Activated CD4-positive, alpha-beta T cell treated with anti-CD3 and anti-CD28 coated beads for 4 hours (primary cell): ENCODE results near the gene LINGO1.

Experiments used
- DNase-seq, 2 donors: peaks; one replicate each; pipeline ENCODE4 v3.0.0-alpha.2; 2020

The LINGO1 gene

GRCh38 chr15:77656294-77656693, 23.6 kb upstream of the LINGO1 start:
- DNase-seq: no peak

GRCh38 chr15:77654975-77655374, 22.3 kb upstream of the LINGO1 start:
- DNase-seq: no peak

DNA sequence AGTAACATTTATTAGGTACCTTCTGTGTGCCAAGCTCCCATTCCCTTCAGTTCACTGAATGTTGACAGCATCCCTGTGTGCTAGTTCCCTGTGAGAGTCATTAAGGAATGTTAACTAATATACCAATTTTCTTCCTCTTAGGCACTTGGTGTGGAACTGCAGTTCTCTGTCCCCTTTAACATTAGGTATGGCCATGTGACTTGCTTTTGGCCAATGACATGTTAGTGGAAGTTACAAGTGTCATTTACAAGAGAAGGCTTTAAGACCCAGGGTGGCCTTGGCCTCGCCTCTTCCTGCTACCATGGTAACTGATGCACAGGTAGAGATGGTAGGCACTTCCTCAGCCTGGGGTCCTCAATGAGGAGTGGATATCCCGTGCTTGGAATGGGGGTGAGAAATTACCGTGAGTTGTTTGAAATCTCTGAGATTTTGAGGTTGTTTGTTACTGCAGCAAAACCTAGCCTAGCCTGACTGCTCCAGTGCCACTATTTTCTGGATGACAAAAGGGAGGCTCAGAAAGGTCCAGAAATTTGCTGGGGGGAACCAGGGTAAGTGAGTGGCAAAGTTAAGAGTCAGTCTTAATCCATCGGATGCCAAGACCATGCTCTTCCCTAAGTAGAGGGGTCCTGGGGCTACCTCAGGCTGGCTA, 21.2 kb upstream of the LINGO1 start:
- DNase-seq: no peak

DNA sequence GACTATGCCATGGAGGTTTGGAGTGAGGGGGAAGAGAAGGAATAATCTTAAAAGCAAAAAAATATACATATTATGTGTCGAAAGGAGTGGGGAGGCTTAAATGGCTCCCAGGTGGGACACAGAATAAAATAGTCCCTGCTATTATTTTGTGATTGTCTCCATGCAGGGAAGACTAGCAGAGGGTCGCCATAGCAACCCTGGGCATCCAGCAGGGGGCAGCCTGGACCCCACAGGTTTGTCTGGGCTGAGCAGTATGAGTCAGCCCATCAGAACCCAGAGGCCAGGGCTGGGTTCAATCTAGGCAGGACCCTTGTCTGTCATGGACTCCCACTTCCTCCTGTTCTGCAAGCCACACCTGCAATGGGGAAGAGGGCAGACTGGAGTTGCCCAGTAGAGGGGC, 17.6 kb upstream of the LINGO1 start:
- DNase-seq: no peak

GRCh38 chr15:77649610-77650009, 16.9 kb upstream of the LINGO1 start:
- no peak for DNase-seq

- DNase-seq: no peak
Measured at GRCh38 chr15:77649017-77649416, 16.3 kb upstream of the LINGO1 start.

GRCh38 chr15:77647961-77648360, 15.2 kb upstream of the LINGO1 start:
- no peak for DNase-seq

DNA sequence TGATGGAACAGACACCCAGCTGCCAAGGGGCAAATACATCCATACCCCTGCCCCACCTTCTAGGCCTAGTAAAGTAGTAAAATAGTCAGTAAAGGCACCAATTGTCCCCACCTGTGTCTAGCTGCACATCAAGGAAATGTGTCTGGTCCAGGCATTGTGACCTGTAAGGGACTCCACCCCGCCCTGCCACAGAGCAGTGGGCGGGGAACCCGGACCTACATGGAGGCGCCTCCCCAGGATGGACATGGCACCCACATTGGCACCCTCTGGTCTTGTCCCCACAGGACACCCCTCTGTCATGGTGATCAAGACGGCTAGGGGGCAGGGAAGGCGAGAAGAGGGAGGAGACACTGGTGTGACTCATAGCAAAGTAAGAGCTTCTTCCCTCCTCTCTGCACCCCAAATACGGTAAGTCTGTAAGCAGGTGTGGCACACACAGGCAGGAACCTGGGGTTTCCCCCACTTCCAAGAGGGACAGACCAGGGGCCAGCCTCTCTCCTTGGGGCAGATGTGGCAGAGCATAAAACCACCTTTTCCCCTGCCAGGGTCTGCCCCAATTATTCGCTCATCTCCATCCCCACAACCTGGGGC, 13.5 kb upstream of the LINGO1 start:
- DNase-seq: no peak

GRCh38 chr15:77645602-77646001, 12.9 kb upstream of the LINGO1 start:
- no peak for DNase-seq

DNA sequence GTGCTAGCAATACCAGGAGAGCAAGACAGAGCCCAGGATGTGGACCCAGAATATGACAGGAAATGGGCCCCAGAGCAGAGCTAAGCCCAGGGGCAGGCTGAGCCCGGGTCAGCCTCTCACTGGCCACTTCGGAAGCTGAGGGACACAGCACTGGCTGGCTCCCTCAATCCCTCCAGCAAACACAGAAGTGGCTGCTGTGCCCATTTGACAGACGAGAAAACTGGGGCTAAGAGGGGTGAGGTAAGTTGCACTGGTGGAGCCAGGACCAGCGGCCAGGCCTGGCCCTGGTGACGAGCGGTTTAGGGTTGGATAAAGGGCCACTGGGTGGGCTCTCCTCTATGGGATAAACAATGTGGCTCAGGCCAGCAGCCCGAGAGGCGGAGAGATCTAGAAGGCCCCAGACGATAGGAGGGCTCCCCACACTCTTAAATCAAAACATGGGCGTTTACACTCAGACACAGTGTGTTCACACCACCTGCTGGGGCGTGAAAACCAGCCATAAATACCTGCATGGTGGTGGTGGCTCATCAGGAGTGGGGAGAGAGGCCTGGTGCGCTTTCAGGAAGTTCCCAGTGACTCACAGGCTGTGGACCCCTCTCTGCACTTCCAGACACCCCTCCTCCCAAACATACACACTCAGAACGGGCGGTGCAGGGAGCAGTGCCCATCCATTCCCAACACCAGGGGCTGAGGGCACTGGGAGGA, 12.0 kb upstream of the LINGO1 start:
- no peak for DNase-seq

DNA sequence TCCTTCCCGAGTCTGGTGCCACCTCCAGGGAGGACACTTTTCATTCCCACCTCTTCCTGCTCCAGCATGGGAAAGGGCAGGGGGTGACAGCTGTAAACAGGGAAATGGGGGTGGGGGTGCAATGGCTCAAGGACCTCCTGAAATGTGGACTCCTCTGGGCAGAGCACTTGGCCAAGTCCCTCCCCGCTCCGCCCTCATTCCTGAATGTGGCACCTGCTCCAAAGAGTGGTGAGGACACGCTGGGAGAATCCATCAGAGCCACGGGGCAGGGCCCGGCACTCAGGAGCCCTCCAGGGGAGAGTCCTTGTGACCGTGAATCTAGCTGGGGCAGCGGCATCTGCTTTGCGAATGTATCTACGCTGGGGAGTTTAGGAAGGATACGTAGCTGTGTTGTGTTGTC, 11.1 kb upstream of the LINGO1 start:
- no peak for DNase-seq

DNA sequence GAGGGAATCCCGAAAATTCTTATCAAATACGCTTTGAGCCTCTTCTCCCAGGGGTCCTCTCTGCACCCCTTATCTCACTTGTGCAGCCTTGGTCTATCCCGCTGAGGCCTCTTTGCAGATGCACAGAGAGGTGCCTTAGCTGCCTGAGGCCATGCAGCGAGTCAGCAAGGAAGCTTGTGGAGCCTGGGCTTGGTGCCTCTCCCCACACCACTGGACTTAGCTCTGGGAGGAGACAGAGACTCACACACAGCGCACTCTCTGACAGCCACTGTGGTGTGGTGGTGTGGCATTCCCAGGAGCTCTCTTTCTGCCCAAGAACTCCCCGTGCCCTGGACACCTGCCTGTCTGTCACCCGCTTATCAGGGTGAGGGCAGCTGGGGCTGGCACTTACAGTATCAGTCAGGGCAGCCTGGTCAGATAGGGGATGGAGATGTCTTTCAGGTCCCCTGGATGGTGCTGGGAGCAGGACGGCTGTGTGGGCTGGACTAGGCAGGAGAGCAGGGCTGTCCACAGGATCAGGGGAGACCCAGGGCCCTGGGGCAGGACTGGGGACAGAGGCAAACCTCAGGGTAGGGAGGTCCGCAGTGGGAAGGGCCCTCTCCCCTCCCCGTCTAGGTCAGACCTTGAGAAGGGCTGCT, 10.2 kb upstream of the LINGO1 start:
- DNase-seq: no peak

DNA sequence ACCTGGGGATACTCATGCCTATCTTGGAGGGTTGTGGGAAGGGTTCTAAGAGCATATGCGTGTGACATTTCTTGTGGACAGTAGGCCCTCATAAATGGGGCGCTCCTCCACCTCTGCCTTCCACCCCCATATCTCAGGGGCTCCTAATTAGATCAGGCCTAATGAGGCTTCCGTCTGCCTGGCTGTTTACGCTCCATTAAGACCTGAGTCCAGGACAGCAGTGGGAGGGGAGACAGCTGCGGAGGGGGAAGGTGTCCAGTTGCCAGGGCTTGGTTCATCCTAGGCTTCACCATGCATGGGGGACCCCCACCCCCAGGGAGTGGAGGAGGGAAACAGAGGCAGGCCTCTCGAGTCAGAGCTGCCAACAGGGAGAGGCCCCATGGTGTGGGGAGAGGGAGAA, 9.3 kb upstream of the LINGO1 start:
- no peak for DNase-seq

GRCh38 chr15:77640615-77641014, 7.9 kb upstream of the LINGO1 start:
- DNase-seq: no peak

- no peak for DNase-seq
Measured at GRCh38 chr15:77639431-77639830, 6.7 kb upstream of the LINGO1 start.

DNA sequence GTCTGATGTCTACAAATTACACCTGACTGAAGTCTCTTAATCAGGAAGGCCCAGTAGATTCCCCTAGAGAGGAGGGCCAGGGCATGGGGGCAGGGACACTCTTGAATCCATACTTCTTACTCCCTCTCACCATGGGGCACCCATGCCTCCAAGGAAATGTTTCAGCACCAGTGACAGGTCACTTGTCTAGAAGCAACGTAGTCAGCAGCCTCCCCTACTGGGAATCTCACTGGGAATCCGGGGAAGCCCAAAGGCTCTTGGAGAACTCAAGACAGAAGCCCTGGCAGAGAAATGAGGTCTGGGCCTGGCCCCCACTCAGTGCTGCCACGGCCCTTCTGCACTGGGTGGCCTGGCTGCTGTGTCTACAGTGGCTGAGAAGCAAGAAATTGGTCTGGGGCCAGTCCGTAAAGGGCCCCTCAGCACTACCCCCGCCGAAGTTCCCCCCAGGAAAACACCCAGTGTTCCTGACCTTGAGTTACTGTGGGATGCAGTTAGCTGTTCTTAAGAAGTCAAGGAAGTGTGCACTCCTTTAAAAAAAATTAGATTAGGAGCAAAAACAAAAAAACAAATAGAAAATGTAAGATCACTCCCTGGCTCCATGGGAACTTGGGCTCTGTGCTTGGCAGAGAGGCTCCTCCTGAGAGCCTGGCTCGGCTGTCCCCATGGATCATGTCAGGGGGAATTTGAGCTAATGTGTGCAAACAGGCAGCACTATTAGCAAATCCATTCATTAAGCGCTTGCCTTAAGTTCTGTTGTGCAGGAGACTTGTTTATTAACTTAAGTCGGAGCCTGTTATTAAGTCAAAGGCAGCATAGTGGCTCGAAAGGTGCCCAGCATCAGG, 5.4 kb upstream of the LINGO1 start:
- no peak for DNase-seq

- no peak for DNase-seq
Measured at GRCh38 chr15:77636209-77636608, 3.5 kb upstream of the LINGO1 start.

- peak; percentile 28 to 41 for DNase-seq
Measured at GRCh38 chr15:77634266-77634962, 1.7 kb upstream of the LINGO1 start.

DNA sequence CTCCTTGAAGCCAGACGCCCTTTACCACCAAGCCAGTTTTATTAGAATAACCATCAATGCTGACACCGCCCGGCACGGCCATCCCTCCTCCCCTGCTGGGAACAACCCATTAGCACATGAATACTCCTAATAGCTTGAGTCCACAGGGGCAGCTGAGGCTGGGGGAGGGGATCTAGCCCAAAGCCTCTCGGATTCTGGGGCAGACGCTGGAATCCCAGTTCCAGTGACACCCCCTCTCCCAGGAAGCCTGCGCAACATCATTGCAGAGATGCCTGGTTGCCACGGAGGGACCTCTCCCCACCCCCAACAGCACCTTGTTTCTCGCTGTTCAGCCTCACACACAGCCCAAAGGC, 1.2 kb upstream of the LINGO1 start:
- no peak for DNase-seq

GRCh38 chr15:77633134-77633912, 611 bp upstream of the LINGO1 start:
- DNase-seq: peak; percentile 30 to 43

DNA sequence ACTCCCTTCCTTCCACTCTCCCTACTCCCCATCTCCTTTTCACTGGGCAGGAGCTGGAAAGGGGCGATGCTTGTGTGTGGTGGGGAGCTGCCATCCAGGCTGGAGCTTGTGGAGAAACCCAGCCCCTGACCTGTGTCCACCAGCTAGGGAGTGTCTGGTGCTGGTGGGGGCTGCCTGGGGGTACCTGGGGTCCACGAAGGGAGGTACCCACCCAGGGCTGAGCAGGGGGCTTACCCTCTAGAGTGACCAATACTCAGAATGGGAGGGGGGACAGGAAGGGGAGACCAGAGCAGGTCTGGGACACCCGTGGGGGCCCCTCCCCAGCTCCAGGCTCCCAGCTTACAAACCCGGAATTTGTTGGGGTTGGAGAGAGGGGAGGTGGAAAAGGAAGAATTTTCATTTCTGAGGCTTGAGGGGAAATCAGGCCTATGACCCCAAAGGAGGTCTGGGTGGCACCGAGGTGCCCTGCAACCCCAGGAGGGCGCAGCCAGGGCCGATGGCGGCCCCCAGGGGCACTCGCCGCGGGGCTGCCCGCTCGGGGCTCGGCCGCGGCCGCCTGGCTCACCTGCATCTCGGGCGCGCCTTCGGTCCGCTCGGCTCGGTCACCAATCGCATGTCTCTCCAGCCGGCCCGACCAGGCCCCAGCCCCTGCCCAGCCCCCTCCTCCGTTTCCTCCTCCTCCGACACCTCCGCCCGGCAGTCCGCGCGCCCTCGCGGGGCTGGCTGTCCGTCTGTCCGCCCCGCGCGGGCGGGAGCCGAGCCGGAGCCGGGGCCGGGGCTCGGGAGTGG, 773 bp downstream of the LINGO1 start:
- no peak for DNase-seq
